Endodermal cell (in vitro differentiated cells): ENCODE data around the gene SAC3D1. TPM values are rescaled to one million over a fixed set of nuclear protein-coding genes. Genes with fewer than 3 reads are reported as not detected.
"Not testable (repeated sequence)": the region's sequence is repeated elsewhere in the genome, so short reads cannot be mapped to it uniquely, and the experiment has no call there.

Source experiments
- DNase-seq: peaks from one replicate; pipeline ENCODE4 v3.0.0-alpha.2; 2017
- H3K27ac ChIP-seq: 2 replicates; pipeline ENCODE4 v1.5.1; 2013; ENCODE audit warnings: mild to moderate bottlenecking, low read depth, low read length, moderate library complexity
- H3K27me3 ChIP-seq: 2 replicates; pipeline ENCODE4 v1.6.1; 2013; ENCODE audit warnings: mild to moderate bottlenecking, low read length, moderate library complexity; ENCODE audit not compliant: insufficient read depth, control insufficient read depth, poor library complexity, severe bottlenecking
- H3K36me3 ChIP-seq: 2 replicates; pipeline ENCODE4 v1.7.0; 2013; ENCODE audit warnings: mild to moderate bottlenecking, low read length, moderate library complexity; ENCODE audit not compliant: control insufficient read depth, insufficient read depth
- H3K4me1 ChIP-seq: one replicate; pipeline ENCODE4 v1.7.0; 2013; ENCODE audit warnings: low read length; ENCODE audit not compliant: control insufficient read depth, insufficient read depth
- H3K4me3 ChIP-seq: 2 replicates; pipeline ENCODE4 v1.5.1; 2013; ENCODE audit warnings: mild to moderate bottlenecking, low read length, moderate library complexity
- H3K9ac ChIP-seq: 2 replicates; pipeline ENCODE4 v1.6.1; 2013; ENCODE audit warnings: mild to moderate bottlenecking, low read length, moderate library complexity; ENCODE audit not compliant: poor library complexity, severe bottlenecking; ENCODE audit errors: extremely low read depth
- H3K9me3 ChIP-seq: 2 replicates; pipeline ENCODE4 v1.6.1; 2013; ENCODE audit warnings: mild to moderate bottlenecking, low read length, moderate library complexity; ENCODE audit not compliant: control insufficient read depth
- H3K27ac Mint-ChIP-seq: 2 replicates; pipeline ENCODE4 v1.8.0; 2020; ENCODE audit warnings: mixed read lengths
- H3K27me3 Mint-ChIP-seq: 2 replicates; pipeline ENCODE4 v1.8.0; 2021; ENCODE audit warnings: mild to moderate bottlenecking, mixed read lengths; ENCODE audit not compliant: insufficient read depth
- H3K36me3 Mint-ChIP-seq: 2 replicates; pipeline ENCODE4 v1.8.0; 2020; ENCODE audit warnings: low read depth, mixed read lengths
- H3K4me1 Mint-ChIP-seq: 2 replicates; pipeline ENCODE4 v1.8.0; 2020; ENCODE audit warnings: mixed read lengths
- H3K4me3 Mint-ChIP-seq: 2 replicates; pipeline ENCODE4 v1.8.0; 2020; ENCODE audit warnings: mild to moderate bottlenecking, moderate library complexity, mixed read lengths
- H3K9me3 Mint-ChIP-seq: 2 replicates; pipeline ENCODE4 v1.8.0; 2020; ENCODE audit warnings: mild to moderate bottlenecking, mixed read lengths
- WGBS, 2 experiments: methylation state at CpG; one replicate each; pipeline versions ENCODE4 v1.1.5 to v1.1.7; 2013; ENCODE audit warnings: missing lambda C conversion rate in 2 of 2, mixed read lengths in 1 of 2; ENCODE audit not compliant: insufficient coverage in 1 of 2, insufficient read length in 1 of 2; 5-methylcytosine and 5-hydroxymethylcytosine counted together
- total RNA-seq, 2 donors: library from RNA; stranded (reverse); fragmentation: NEBNext Ultra II Directional in 1 of 2; extraction: Animal tissue kit (Norgen Biotek cat#: 25700) in 1 of 2; gene quantifications; 2 replicates in 1 of 2; 3 replicates in 1 of 2; pipeline ENCODE4 v1.2.1, GENCODE V29; 2021
- TF ChIP-seq, protein P1 (sequence below): fragments of 200-600 bp; sonication (generic); conservative IDR thresholded peaks from 2 replicates; pipeline ENCODE4 v1.5.0; 2021; ENCODE audit warnings: antibody characterized with exemption, mild to moderate bottlenecking

The SAC3D1 gene
- total RNA-seq, 2 donors from 2014 or later, result 11.4 to 12.0 TPM

DNA sequence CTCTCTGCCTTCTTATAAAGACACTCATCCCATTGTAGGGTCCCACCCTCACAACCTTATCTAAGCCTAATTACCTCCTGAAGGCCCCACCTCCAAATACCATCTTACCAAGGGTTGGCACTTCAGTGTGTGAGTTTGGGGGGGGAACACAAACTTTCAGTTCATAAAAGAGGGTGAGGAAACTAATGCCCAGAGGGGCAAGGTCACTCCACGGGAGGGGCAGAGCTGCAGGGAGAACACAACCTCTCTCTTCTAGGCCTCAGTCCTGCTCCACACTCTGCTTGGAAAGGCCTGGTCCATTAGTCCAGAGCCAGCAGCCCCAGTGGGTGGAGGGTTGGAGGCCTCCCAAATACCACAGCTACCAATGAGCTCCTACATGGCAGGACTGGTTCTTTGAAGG is 41.5 kb upstream of the SAC3D1 start:
- Histone ChIP-seq H3K4me1 (no peaks in the 10 kb centered on the region), H3K36me3 (no peaks in the 10 kb centered on the region), H3K9ac (no peak overlapping the region), H3K9me3 (no peaks in the 10 kb centered on the region), H3K27ac (no peak overlapping the region), H3K27me3 (no peaks in the 10 kb centered on the region), H3K4me3 (no peak overlapping the region)
- no peaks in the 10 kb centered on the region for H3K9me3 Mint-ChIP-seq
- 82% methylated on average over 1 of the region's 1 CpG; no CpG with 5 or more reads in 1 of the 2 experiments for WGBS, 2 experiments
- no peak overlapping the region for H3K27ac Mint-ChIP-seq
- peaks cover 7% of the 10 kb centered on the region for H3K4me1 Mint-ChIP-seq
- DNase-seq, result no peak
- H3K36me3 Mint-ChIP-seq, result no peaks in the 10 kb centered on the region
- no peaks in the 10 kb centered on the region for H3K27me3 Mint-ChIP-seq
- H3K4me3 Mint-ChIP-seq, result no peak overlapping the region
- TF ChIP-seq, protein P1, sequence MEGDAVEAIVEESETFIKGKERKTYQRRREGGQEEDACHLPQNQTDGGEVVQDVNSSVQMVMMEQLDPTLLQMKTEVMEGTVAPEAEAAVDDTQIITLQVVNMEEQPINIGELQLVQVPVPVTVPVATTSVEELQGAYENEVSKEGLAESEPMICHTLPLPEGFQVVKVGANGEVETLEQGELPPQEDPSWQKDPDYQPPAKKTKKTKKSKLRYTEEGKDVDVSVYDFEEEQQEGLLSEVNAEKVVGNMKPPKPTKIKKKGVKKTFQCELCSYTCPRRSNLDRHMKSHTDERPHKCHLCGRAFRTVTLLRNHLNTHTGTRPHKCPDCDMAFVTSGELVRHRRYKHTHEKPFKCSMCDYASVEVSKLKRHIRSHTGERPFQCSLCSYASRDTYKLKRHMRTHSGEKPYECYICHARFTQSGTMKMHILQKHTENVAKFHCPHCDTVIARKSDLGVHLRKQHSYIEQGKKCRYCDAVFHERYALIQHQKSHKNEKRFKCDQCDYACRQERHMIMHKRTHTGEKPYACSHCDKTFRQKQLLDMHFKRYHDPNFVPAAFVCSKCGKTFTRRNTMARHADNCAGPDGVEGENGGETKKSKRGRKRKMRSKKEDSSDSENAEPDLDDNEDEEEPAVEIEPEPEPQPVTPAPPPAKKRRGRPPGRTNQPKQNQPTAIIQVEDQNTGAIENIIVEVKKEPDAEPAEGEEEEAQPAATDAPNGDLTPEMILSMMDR, result no peak

DNA sequence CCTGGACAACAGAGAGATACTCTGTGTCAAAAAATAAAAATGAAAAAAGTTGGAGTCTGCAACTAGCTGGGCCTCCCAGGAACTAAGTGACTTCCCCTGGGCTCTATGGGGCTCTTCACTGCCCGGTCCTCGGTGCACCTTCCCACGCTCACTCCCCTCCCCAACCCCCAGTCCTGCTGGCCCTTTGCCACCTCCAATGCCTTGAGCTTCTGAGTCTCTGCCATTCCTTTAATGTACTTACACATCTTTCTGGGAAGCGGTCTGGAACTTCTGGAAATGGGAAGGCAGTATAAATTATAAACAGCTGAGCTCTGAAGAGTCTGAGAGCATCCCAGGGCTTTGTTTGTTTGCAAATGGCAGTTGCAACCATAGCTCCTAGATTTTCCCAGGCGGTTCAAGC is 38.3 kb upstream of the SAC3D1 start:
- Histone ChIP-seq H3K4me1 (no peaks in the 10 kb centered on the region), H3K27me3 (no peaks in the 10 kb centered on the region), H3K9me3 (no peaks in the 10 kb centered on the region), H3K4me3 (no peak overlapping the region), H3K9ac (no peak overlapping the region), H3K27ac (no peak overlapping the region), H3K36me3 (no peaks in the 10 kb centered on the region)
- H3K4me1 Mint-ChIP-seq, result peaks cover 2% of the 10 kb centered on the region
- H3K4me3 Mint-ChIP-seq, result no peak overlapping the region
- H3K36me3 Mint-ChIP-seq, result no peaks in the 10 kb centered on the region
- no peak overlapping the region for H3K27ac Mint-ChIP-seq
- WGBS, 2 experiments, result 91 to 95% methylated on average over 4 to 5 of the region's 5 CpGs
- H3K27me3 Mint-ChIP-seq, result peaks cover 2% of the 10 kb centered on the region
- H3K9me3 Mint-ChIP-seq, result no peaks in the 10 kb centered on the region
- no peak for DNase-seq
- TF ChIP-seq, protein P1, result no peak

DNA sequence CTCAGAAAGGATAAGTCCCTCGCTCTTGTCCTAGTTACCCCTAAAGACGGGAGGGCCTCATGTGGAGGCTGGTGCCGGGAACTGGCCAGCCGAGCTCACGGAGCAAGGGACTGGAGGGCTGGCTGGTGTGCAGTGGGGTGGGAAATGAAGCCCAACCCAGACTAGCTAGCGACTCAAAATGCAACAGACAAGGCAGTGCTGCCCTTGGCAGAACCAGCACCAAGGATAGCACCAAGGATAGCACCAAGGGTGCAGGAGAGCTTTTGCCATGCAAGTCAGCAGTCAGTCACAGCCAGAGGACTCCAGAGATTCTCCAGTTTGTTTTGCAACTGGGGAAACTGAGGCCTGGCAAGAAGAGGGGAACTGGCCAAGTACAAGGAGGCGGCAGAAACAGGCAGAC is 37.7 kb upstream of the SAC3D1 start:
- WGBS, 2 experiments, result 55 to 73% methylated on average over 6 to 7 of the region's 7 CpGs
- H3K36me3 ChIP-seq, result no peaks in the 10 kb centered on the region
- H3K4me3 ChIP-seq, result no peak overlapping the region
- no peak overlapping the region for H3K9ac ChIP-seq
- H3K27me3 ChIP-seq, result no peaks in the 10 kb centered on the region
- H3K27ac ChIP-seq, result no peak overlapping the region
- peak; percentile 73 for DNase-seq
- H3K27ac Mint-ChIP-seq, result no peak overlapping the region
- H3K9me3 ChIP-seq, result no peaks in the 10 kb centered on the region
- H3K4me1 ChIP-seq, result no peaks in the 10 kb centered on the region
- no peaks in the 10 kb centered on the region for H3K36me3 Mint-ChIP-seq
- H3K9me3 Mint-ChIP-seq, result no peaks in the 10 kb centered on the region
- H3K4me3 Mint-ChIP-seq, result no peak overlapping the region
- TF ChIP-seq, protein P1, result no peak
- peaks cover 2% of the 10 kb centered on the region for H3K27me3 Mint-ChIP-seq
- H3K4me1 Mint-ChIP-seq, result peaks cover 2% of the 10 kb centered on the region

DNA sequence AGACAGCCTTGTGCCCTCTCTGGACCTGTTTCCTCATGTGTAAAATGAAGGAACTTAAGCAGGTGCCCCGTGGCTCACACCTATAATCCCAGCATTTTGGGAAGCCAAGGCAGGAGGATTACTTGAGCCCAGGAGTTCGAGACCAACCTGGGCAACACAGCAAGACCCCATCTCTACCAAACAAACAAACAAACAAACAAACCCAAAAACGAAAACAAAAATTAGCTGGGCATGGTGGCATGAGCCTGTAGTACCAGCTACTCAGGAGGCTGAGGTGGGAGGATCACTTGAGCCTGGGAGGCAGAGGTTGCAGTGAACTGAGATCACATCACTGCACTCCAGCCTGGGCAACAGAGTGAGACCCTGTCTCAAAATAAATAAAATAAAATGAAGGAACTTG is 37.0 kb upstream of the SAC3D1 start:
- not testable (repeated sequence) for H3K27me3 Mint-ChIP-seq

More for the DNA sequence above, 37.0 kb upstream of the SAC3D1 start:
- not testable (repeated sequence) for H3K36me3 ChIP-seq, H3K27ac ChIP-seq, H3K9me3 Mint-ChIP-seq, H3K4me3 ChIP-seq, H3K4me1 ChIP-seq, H3K9me3 ChIP-seq, H3K27ac Mint-ChIP-seq, H3K36me3 Mint-ChIP-seq, H3K4me1 Mint-ChIP-seq, H3K9ac ChIP-seq, DNase-seq, H3K27me3 ChIP-seq, H3K4me3 Mint-ChIP-seq
- WGBS, 2 experiments, result 70 to 79% methylated on average over 2 to 3 of the region's 3 CpGs
